GM18526 (cell line): Measurements from ENCODE around the gene KRTAP9-4.
"Not testable (repeated sequence)": the region's sequence is repeated elsewhere in the genome, so short reads cannot be mapped to it uniquely, and the experiment has no call there.

ENCODE experiments used
- POLR2A ChIP-seq: IDR thresholded peaks from 3 replicates; pipeline ENCODE4 v1.6.1; 2011; ENCODE audit not compliant: insufficient read length; ENCODE audit errors: extremely low read depth

The KRTAP9-4 gene

DNA sequence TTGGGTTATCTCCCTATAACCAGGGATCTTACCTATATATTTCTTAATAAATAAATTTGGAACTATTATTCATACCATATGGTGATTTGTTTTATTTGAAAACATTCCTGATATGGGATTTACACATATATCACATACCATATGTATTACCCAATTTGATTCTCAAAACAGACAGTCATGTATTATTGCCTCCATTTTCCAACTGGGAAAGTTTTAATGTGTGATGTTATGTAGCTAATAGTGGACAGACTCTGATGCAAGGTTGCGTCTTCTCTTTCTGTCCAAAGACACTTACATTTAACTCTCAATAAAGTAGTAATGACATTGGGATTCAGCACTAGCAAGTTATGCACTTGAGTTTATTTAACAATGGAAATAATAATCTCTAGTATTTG, 6.8 kb downstream of the KRTAP9-4 start:
- TF ChIP-seq POLR2A, result no peak

DNA sequence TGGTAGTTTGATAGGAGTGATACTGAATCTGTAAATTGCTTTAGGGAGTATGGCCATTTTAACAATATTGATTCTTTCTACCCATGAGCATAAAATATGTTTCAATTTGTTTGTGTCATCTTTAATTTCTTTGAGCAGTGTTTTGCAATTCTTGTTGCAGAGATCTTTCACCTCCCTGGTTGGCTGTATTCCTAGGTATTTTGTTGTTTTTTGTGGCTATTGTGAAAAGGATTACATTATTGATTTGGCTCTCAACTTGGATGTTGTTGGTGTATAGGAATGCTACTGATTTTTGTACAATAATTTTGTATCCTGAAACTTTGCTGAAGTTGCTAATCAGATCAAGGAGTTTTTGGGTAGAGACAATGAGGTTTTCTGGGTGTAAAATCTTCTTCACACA, 8.9 kb downstream of the KRTAP9-4 start:
- TF ChIP-seq POLR2A, result no peak

DNA sequence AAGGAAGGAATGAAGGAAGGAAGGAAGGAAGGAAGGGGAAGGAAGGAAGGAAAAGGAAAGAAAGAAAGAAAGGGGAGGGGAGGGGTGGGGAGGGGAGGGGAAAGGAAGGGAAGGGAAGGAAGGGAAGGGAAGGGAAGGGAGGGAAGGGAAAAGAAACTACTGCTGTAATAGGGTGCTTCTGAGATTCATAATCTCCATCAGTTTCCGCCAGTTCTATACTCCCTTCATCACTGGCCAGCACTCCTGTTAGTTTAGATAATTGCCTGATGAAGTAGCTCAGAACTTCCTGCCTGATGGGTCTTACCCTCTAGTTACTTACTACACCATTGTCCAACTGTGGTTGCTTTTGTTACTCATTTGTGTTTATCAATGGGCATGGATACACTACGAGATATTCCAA, 13.7 kb downstream of the KRTAP9-4 start:
- no peak for TF ChIP-seq POLR2A

DNA sequence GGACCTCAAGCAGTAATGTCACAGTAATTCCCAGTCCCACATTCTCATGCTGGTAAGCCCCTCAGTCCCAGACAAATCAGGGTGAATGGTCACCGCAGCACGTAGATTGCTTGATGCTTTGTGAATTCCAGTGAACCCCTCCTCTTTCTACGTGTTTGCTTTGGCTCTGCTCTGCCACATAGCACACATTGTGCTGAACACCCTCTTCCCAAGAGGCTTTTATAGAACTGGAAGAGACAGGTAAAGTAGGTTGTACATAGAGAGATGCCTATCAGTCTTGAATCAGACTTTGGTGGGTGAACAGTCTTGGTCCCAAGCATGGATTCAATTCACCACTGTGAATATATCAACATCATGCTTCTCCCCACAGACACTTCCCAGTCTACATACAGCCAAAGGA, 15.1 kb downstream of the KRTAP9-4 start:
- TF ChIP-seq POLR2A, result no peak

DNA sequence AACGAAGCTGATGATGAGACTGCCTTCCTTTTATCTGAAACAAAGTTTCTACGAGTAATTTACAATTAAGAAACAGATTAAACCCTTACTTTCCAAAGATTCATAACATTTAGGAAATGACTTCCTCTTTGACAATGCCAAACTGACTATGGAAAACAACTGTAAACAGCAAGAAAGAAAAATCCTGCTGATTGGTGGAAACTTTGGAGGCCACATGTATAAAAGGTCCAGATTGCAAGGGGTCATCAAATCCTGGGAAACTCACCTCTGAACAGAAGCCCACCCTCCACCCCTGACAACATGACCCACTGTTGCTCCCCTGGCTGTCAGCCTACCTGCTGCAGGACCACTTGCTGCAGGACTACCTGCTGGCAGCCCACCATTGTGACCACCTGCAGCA, 15.6 kb downstream of the KRTAP9-4 start, which contains the start of gene KRTAP9-6:
Gene KRTAP9-6 (plus strand): TSS at position 301 of the 400 bp plus-strand sequence. CDS start 0 bp downstream, at position 301.
- no peak for TF ChIP-seq POLR2A

DNA sequence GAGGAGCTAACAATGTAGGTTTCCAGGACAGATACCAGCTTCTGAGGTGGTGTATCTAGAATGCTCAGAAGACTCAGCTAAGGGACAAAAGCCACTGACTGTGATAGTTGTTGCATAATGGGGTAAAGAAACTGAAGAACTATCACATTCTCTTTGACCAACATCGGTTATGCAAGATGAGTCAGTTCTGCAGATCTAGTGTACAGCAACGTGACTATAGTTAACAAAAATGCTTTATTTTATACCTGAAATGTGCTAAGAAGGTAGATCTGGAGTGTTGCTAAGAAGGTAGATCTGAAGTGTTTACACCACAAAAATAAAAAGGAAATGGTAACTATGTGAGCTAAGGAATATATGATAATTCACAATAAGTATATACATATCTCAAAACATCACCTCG, 18.2 kb downstream of the KRTAP9-4 start:
- no peak for TF ChIP-seq POLR2A

DNA sequence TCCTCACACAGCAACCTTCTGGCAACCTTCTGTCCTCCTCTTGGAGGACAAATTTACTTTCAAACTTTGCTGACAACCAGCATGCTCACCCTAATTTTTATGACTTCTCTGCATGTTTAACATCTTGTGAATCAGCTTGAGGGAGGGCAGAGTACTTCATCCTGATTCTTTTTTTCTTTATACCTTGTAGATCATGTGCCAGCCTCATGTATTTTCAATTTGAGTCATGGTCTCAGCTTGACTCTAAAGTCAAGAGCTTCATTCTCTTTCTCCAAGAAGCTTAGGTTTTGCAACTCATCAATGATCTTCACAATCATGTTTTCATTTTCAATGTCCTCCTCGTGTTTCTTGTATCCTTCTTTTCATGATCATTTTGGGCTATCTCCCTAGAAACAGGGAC, 22.4 kb downstream of the KRTAP9-4 start:
- TF ChIP-seq POLR2A, result no peak

DNA sequence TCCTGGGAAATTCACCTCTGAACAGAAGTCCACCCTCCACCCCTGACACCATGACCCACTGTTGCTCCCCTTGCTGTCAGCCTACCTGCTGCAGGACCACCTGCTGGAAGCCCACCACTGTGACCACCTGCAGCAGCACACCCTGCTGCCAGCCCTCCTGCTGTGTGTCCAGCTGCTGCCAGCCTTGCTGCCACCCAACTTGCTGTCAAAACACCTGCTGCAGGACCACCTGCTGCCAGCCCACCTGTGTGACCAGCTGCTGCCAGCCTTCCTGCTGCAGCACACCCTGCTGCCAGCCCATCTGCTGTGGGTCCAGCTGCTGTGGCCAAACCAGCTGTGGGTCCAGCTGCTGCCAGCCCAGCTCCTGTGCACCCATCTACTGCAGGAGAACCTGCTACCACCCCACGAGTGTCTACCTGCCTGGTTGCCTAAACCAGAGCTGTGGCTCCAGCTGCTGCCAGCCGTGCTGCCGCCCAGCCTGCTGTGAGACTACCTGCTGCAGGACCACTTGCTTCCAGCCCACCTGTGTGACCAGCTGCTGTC, 26.2 kb downstream of the KRTAP9-4 start, which contains the start of gene KRTAP9-7:
Gene KRTAP9-7 (plus strand): TSS at position 51 of the 543 bp plus-strand sequence. CDS start 0 bp downstream, at position 51.
- TF ChIP-seq POLR2A, result not testable (repeated sequence)

DNA sequence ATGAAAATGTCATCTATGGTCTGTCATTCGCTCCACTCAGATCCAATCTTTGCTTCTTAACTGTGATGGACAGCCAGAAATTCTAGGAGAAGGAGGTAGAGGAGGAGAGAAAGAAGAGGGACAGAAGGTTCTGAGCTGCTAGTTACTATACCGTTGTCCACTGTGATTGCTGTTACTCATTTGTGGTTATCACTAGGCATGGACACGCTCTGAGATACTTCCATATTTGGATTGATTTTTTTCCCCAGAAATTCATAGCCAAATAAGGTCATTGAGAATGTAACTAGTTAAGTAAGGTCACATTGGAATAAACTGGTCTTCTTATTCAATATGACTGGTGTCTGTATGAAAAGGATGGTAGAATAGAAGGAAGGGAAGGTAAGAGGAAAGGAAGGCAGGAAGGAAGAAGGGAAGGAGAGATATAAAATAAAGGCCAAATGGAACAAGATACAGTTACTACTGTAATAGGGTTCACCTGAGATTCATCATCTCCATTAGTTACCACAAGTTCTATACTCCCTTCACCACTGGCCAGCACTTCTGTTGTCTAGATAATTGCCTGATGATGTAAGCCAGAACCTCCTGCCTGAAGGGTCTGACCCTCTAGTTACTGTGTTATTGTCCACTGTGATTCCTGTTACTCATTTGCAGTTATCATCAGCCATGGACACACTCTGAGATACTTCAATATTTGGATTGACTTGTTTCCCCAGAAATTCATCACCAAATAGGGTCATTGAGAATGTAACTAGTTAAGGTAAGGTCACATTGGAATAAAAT, 28.9 kb downstream of the KRTAP9-4 start:
- no peak for TF ChIP-seq POLR2A

DNA sequence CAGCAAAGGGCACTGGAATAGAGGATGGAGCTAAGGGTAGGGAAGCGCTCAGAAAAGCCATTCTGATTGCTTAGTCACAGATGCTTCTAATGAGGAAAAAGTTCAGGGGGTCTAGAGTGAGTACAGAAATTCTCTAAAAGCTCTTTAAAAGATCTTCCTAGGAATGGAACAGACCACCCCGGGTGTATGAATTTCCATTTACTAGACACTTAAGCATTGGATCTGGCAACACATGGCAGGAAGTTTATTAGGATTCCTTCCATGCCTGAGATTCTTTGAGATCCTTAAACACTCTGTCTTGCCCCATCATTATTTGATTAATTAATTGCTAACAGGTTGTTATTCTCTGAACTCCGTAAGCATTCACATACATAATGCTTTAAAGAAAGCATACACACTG, 34.6 kb downstream of the KRTAP9-4 start:
- no peak for TF ChIP-seq POLR2A

DNA sequence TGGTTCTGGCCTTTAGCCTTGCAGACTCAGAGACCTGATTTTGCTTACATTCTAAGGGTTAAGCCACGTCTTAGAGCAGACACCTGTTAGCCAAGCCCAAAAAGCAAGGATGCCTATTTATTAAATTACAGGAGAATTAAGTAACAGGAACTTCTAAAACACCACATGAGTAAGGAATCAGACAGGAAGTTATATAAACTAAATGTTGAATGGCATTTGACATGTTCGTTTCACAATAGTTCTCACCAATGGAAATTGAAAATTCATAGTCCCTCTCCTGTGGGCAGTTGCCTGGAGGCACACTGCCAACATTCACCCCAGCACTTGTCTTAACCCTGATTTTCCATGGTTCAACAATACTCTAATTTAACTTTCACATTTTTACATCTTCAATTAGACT, 35.1 kb downstream of the KRTAP9-4 start:
- no peak for TF ChIP-seq POLR2A

DNA sequence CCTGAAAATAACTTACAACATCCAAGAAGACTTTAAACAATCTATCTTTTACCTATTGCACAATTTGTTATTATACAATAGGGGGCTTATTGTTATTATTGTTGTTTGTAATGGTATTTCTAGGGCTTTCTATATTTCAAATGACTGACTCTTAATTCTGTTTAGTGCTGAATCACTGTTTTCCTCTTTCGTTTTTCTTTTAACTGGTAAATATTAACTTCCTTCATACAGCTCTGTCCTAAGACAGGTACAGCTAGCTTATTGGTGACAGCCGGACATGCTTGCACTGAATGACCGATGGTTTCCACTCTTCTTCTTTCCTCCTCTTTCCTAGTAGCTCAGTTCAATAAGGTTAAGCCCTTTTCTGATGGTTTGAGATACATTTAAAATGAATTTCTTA, 37.6 kb downstream of the KRTAP9-4 start:
- no peak for TF ChIP-seq POLR2A

DNA sequence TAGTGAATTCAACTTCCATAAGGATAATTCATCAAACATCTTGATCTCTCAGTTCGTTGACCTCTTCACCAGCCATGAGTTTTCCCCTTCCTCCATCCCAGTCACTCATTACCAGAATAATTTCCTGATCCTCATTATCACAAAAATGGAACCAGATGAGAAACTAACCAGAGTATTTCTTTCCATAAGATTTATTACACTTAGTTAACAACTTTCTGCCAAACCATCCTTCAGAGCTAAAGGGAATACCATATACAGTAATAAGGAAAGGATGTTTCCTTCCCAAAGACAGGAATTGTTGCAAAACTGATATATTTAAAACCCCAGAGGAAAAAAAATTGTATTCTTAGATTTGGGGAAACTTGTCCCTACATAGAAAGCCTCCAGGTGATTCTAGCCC, 44.5 kb downstream of the KRTAP9-4 start:
- TF ChIP-seq POLR2A, result no peak

DNA sequence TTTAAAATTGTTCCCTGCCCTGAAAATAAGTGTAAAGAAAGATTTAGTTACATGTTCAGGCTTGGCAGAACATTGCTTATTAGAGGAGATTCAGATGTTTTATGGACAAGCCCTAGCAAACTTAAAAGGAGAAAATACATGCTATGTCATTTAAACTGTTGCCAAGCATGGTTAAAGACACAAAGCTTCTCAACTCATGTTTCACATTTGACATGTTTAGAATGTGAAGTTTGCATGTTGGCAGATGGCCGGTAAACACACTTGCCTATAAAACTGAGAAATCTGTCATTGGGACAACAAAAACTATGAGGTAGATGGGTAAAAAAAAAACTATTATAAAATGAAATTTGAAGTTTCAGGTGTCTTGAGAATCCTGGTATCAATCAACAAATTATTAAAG, 47.4 kb downstream of the KRTAP9-4 start:
- TF ChIP-seq POLR2A, result no peak

DNA sequence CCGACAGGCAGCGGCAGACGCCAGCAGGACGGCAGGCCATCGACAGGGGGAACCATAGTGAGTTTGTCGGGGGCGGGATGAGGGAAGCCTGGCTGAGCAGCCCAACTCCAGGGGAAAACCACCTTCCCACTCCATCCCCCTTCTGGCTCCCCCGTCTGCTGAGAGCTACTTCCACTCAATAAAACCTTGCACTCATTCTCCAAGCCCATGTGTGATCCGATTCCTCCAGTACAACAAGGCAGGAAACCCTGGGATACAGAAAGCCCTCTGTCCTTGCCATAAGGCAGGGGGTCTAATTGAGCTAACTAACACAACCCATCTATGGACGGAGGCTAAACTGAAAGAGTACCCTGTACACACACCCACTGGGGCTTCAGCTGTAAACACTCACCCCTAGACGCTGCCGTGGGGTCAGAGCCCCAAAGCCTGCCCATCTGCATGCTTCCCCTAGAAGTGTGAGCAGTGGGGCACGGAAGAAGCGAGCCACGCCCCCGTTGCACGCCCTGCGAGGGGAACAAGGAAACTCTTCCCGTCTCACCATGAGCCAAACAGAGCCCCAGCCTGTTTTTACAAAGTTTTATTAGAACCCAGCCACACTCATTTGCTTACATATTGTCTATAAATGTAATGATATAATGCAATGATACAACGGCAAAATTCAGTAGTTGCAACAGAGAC, 49.1 kb downstream of the KRTAP9-4 start:
- no peak for TF ChIP-seq POLR2A
